ENCODE data around the gene POMT2. TPM values are rescaled to one million over a fixed set of nuclear protein-coding genes. Genes with fewer than 3 reads are reported as not detected.

The POMT2 gene
- total RNA-seq, 2 donors from 2014 or later: 15.5 to 18.0 TPM

DNA sequence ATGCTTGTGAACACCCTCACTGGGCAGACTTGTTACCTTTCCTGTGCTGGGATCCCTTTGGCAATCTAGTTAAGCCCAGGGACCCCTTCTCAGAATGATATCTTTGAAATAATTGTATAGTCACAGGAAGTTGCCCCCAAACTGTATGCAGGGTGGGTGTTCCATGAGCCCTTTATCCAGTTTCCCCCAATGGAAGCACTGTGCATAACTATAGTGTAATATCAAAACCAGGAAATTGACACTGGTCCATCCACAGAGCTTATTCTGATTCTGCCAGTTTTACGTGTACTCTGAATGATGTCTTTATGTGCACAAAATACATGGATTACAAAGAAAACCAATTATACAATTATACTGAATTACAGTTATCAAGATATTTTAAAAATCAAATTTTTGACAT lies 73.9 kb downstream of the POMT2 start:
- no peaks in the 10 kb centered on the region for H3K9me3 Mint-ChIP-seq

GRCh38 chr14:77245820-77246219 lies 74.9 kb downstream of the POMT2 start:
- Mint-ChIP-seq H3K36me3 (no peaks in the 10 kb centered on the region), H3K27ac (no peak overlapping the region), H3K9me3 (no peaks in the 10 kb centered on the region)
- DNase-seq (ENCODE audit: low spot score in 2 of 2) (no peak), ATAC-seq (no peak)

More for the DNA sequence above, 73.9 kb downstream of the POMT2 start:
- ATAC-seq (no peak), DNase-seq (ENCODE audit: low spot score in 2 of 2) (no peak)
- Mint-ChIP-seq H3K27ac (no peak overlapping the region), H3K36me3 (no peaks in the 10 kb centered on the region)

- Mint-ChIP-seq H3K27ac (no peak overlapping the region), H3K36me3 (no peaks in the 10 kb centered on the region), H3K9me3 (no peaks in the 10 kb centered on the region)
- DNase-seq (ENCODE audit: low spot score in 2 of 2) (no peak), ATAC-seq (no peak)
Observed at GRCh38 chr14:77243853-77244252, 76.8 kb downstream of the POMT2 start.

- Mint-ChIP-seq H3K9me3 (no peaks in the 10 kb centered on the region), H3K27ac (no peak overlapping the region), H3K36me3 (no peaks in the 10 kb centered on the region)
- DNase-seq (ENCODE audit: low spot score in 2 of 2): no peak
- ATAC-seq: no peak
Observed at GRCh38 chr14:77242752-77243151, 77.9 kb downstream of the POMT2 start.

DNA sequence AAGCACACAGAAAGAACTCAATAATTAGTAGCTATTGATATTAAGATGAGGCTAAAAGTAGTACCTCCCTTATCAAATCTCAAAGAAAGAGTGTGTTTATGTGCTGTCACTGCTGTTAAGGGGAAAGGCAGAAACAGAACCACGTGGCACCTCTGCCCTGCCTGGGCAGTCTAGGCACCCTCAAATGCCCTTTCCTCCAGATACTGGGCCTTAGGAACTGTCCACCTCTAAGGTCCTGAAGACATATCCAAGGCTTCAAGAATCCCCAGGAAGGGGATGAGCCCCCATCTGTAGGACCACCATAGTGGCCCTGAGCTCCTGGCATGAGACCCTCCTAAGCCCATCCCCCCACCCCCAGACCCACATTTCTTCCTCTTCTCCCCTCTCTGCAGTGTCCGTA lies 78.7 kb downstream of the POMT2 start:
- H3K9me3 Mint-ChIP-seq: no peaks in the 10 kb centered on the region
- ATAC-seq: no peak
- no peak for DNase-seq (ENCODE audit: low spot score in 2 of 2)

GRCh38 chr14:77240336-77240915 lies 80.3 kb downstream of the POMT2 start:
- H3K36me3 Mint-ChIP-seq: no peaks in the 10 kb centered on the region
- H3K27ac Mint-ChIP-seq: no peak overlapping the region
- H3K9me3 Mint-ChIP-seq: no peaks in the 10 kb centered on the region
- no peak for ATAC-seq
- no peak for DNase-seq (ENCODE audit: low spot score in 2 of 2)

More for the DNA sequence above, 78.7 kb downstream of the POMT2 start:
- no peak overlapping the region for H3K27ac Mint-ChIP-seq
- no peaks in the 10 kb centered on the region for H3K36me3 Mint-ChIP-seq

DNA sequence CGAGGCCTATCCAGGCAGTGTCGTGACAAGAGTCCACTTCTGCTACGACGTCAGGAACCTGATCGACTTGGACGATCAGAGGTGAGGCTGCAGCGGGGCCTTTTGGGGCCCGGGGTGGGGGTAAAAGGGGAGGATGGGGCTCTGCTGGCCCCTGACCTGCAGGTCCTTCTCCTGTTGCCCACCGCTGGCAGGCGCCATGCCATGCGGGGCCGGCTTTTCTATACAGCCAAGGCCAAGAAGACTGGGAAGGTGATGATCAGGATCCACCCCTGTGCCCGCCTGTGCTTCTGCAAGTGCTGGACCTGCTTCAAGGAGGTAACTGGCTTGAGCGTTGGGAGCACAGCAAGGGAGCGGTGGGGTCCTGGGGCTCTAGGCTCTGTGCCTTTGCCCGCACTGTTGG lies 81.3 kb downstream of the POMT2 start:
- Mint-ChIP-seq H3K9me3 (no peaks in the 10 kb centered on the region), H3K36me3 (no peaks in the 10 kb centered on the region), H3K27ac (no peak overlapping the region)
- ATAC-seq (no peak), DNase-seq (ENCODE audit: low spot score in 2 of 2) (no peak)

DNA sequence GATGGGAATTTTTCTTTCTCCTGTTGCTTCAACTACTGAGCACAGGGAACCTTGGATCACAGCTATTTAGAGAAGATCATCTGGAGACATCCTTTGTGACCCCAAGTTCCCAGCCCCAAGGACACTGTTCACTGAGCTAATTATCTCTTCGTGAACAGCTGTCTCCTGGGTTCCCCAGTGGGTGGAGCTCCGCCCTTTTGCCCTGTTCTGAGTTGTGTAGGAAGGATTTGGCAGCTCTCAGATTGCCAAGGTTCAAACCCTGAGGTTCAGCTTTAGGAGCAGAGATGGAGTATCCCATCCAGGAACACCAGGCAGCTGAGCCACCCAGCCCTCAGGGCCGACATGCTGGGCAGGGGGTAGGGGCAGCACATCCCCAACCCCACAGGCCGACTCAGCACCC lies 81.7 kb downstream of the POMT2 start:
- H3K36me3 Mint-ChIP-seq: no peaks in the 10 kb centered on the region
- H3K27ac Mint-ChIP-seq: no peak overlapping the region
- ATAC-seq (no peak), DNase-seq (ENCODE audit: low spot score in 2 of 2) (no peak)
- H3K9me3 Mint-ChIP-seq: no peaks in the 10 kb centered on the region

- Mint-ChIP-seq H3K36me3 (no peaks in the 10 kb centered on the region), H3K27ac (no peak overlapping the region), H3K9me3 (no peaks in the 10 kb centered on the region)
- no peak for ATAC-seq
- no peak for DNase-seq (ENCODE audit: low spot score in 2 of 2)
Observed at GRCh38 chr14:77238356-77238755, 82.3 kb downstream of the POMT2 start.

DNA sequence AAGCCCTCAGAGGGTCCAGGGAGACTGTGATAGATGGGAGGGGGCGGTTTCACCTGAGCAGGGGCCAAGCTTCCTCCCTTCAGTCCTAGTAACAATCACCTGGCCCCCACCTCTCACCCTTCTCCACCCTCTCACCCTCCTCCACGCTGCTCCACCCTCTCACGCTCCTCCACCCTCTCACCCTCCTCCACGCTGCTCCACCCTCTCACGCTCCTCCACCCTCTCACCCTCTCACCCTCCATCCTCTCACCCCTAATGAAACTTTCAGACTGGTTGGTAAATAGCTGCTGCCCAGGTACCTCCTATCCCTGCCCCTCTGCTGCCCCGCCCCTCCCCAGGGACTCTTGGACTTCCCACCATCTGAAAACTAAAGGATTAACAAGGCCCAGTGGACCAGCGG lies 83.9 kb downstream of the POMT2 start:
- Mint-ChIP-seq H3K36me3 (no peaks in the 10 kb centered on the region), H3K27ac (no peak overlapping the region), H3K9me3 (no peaks in the 10 kb centered on the region)
- no peak for DNase-seq (ENCODE audit: low spot score in 2 of 2)
- ATAC-seq: no peak

DNA sequence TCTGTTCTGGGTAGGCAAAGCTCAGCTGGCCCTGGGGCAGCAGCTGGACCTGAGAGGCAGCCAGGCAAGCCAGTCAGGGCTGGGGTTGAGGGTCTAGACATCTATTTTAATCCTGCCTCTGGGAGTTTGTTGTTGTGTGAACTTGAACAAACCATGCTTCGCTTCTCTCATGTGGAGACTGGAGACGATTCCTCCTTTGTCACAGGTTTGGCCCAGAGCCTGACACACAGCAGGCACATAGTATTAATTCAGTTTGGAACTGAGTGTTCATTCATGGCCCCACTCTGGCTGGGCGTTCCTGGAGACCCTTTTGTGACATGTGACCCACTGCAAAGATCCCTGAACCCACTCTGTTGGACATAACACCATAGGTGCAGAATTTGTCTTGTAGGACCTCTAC lies 89.0 kb downstream of the POMT2 start:
- H3K27ac Mint-ChIP-seq: no peak overlapping the region
- H3K36me3 Mint-ChIP-seq: no peaks in the 10 kb centered on the region
- H3K9me3 Mint-ChIP-seq: no peaks in the 10 kb centered on the region
- DNase-seq (ENCODE audit: low spot score in 2 of 2) (no peak), ATAC-seq (no peak)

GRCh38 chr14:77230914-77231313 lies 89.8 kb downstream of the POMT2 start:
- H3K9me3 Mint-ChIP-seq: no peaks in the 10 kb centered on the region
- no peaks in the 10 kb centered on the region for H3K36me3 Mint-ChIP-seq
- no peak for ATAC-seq
- DNase-seq (ENCODE audit: low spot score in 2 of 2): no peak
- H3K27ac Mint-ChIP-seq: no peak overlapping the region

GRCh38 chr14:77228056-77228455 lies 92.6 kb downstream of the POMT2 start:
- Mint-ChIP-seq H3K36me3 (no peaks in the 10 kb centered on the region), H3K27ac (no peak overlapping the region), H3K9me3 (no peaks in the 10 kb centered on the region)
- DNase-seq (ENCODE audit: low spot score in 2 of 2) (no peak), ATAC-seq (no peak)

DNA sequence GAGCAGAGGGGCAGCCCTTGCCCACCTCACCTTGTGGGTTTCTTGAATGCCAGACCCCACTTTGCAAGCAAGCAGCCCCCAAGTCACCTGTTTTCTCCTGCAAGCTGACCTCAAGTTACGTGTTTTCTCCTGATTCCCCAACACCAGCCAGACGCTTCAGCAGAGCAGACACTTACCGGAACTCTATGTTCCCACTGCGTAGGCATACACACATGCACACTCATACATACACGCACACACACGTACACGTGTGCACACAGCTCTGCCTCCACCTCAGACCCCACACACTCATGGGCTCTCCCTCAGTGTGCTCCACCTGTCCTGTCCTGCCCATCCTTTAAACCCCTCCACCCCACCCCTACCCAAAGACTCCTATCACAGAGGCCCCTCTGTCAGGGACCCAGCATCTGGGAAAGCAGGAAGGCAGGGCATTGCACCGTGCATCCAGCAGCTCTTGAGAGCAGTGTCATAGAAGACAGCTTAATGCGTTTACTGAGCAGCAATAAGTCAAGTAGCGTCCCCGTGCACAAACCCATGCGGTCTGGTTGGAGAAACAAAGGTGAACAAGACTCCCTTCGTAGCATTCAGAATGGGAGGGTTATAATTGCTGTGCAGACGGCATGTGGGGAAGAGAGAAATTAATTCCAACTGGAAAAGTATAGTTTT lies 94.7 kb downstream of the POMT2 start:
- DNase-seq (ENCODE audit: low spot score in 2 of 2) (no peak), ATAC-seq (no peak)
- H3K27ac Mint-ChIP-seq: no peak overlapping the region
- H3K36me3 Mint-ChIP-seq: no peaks in the 10 kb centered on the region
- peaks cover 0 to 6% of the 10 kb centered on the region in 2 donors for H3K9me3 Mint-ChIP-seq

DNA sequence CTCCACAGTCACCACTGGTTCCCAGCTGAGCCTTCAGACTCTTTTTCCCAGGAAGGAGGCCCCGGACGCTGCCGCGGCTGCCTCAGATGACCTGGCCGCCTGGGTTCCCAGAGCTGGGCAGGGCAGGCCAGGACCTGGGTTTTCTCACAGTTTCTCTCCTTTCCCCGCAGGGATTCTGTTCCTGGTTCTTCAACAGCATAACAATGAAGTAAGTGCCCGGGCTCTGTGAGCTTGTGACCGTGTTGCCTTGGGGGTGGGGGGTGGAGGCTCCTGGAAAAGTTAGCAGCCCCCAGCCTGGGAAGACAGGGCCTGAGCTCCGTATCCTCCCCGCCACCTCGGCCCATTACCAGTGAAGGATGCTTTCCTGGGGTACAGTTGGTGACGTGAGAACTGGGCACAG lies 95.4 kb downstream of the POMT2 start:
- Mint-ChIP-seq H3K9me3 (peaks cover 0 to 6% of the 10 kb centered on the region in 2 donors), H3K27ac (no peak overlapping the region), H3K36me3 (no peaks in the 10 kb centered on the region)
- ATAC-seq: no peak
- no peak for DNase-seq (ENCODE audit: low spot score in 2 of 2)

Data from activated naive CD4-positive, alpha-beta T cell treated with anti-CD3 and anti-CD28 coated beads, Interleukin-2, amount 50 U/mL, for 72 hours (primary cell).